GM08714 (cell line): ENCODE data around the gene MGA.
"Not testable (repeated sequence)": the region's sequence is repeated elsewhere in the genome, so short reads cannot be mapped to it uniquely, and the experiment has no call there.

ENCODE experiments used
- H3K4me3 ChIP-seq: fragments of 200-500 bp; sonication (Bioruptor generic); 2 replicates; pipeline ENCODE4 v1.5.1; 2014; ENCODE audit warnings: mild to moderate bottlenecking, low read length, inconsistent platforms
- ZNF274 ChIP-seq: IDR thresholded peaks from 2 replicates; pipeline ENCODE4 v1.6.1; 2012; ENCODE audit warnings: mild to moderate bottlenecking, low read depth, low read length

Gene MGA

GRCh38 chr15:41714291-41714690, 54.1 kb downstream of the MGA start:
- TF ChIP-seq ZNF274 = no peak
- H3K4me3 ChIP-seq = no peak overlapping the region

- TF ChIP-seq ZNF274 = no peak
- no peak overlapping the region for H3K4me3 ChIP-seq
Measured at GRCh38 chr15:41716864-41717263, 56.7 kb downstream of the MGA start.

- no peak overlapping the region for H3K4me3 ChIP-seq
- TF ChIP-seq ZNF274 = no peak
Measured at GRCh38 chr15:41727143-41727542, 66.9 kb downstream of the MGA start.

GRCh38 chr15:41728061-41728460, 67.9 kb downstream of the MGA start:
- H3K4me3 ChIP-seq = not testable (repeated sequence)

GRCh38 chr15:41730543-41730942, 70.3 kb downstream of the MGA start:
- TF ChIP-seq ZNF274 = no peak
- no peak overlapping the region for H3K4me3 ChIP-seq

GRCh38 chr15:41732483-41732882, 72.3 kb downstream of the MGA start:
- H3K4me3 ChIP-seq = no peak overlapping the region
- TF ChIP-seq ZNF274 = no peak

- no peak overlapping the region for H3K4me3 ChIP-seq
- no peak for TF ChIP-seq ZNF274
Measured at GRCh38 chr15:41734079-41734478, 73.9 kb downstream of the MGA start.

- TF ChIP-seq ZNF274 = no peak
Measured at GRCh38 chr15:41735046-41735445, 74.8 kb downstream of the MGA start.

GRCh38 chr15:41735492-41735891, 75.3 kb downstream of the MGA start:
- not testable (repeated sequence) for H3K4me3 ChIP-seq

More at GRCh38 chr15:41735046-41735445, 74.8 kb downstream of the MGA start:
- no peak overlapping the region for H3K4me3 ChIP-seq

GRCh38 chr15:41746802-41747201, 86.6 kb downstream of the MGA start:
- no peak for TF ChIP-seq ZNF274
- H3K4me3 ChIP-seq = no peak overlapping the region

- TF ChIP-seq ZNF274 = no peak
- no peak overlapping the region for H3K4me3 ChIP-seq
Measured at GRCh38 chr15:41756198-41756597, 96.0 kb downstream of the MGA start.

- TF ChIP-seq ZNF274 = no peak
- peak overlapping the region; percentile 72; the same call in 1 of the 2 replicates for H3K4me3 ChIP-seq
Measured at GRCh38 chr15:41772720-41773331, 112.6 kb downstream of the MGA start.

GRCh38 chr15:41773332-41773728, 113.1 kb downstream of the MGA start:
- TF ChIP-seq ZNF274 = no peak
- peak overlapping the region; percentile 72 for H3K4me3 ChIP-seq

GRCh38 chr15:41773729-41774061, 113.5 kb downstream of the MGA start:
- no peak for TF ChIP-seq ZNF274

GRCh38 chr15:41774062-41774881, 114.1 kb downstream of the MGA start, which contains the start of gene MAPKBP1:
Gene MAPKBP1 (plus strand): TSS chr15:41774484. CDS start chr15:41775276, 792 bp downstream.
- TF ChIP-seq ZNF274 = no peak
- H3K4me3 ChIP-seq = peak within 1 kb of the TSS; percentile 72

More at GRCh38 chr15:41773729-41774061, 113.5 kb downstream of the MGA start:
- H3K4me3 ChIP-seq = peak overlapping the region; percentile 72
